Thymus (tissue), 11 donors: ENCODE data around the gene TBC1D13. TPM values are rescaled to one million over a fixed set of nuclear protein-coding genes. Genes with fewer than 3 reads are reported as not detected.

Experiments
- DNase-seq, 9 donors: peaks; one replicate each; pipeline ENCODE4 v3.0.0-alpha.2; 2013; ENCODE audit warnings: low spot score in 9 of 9, low read depth in 6 of 9, missing footprints in 1 of 9
- H3K27ac ChIP-seq, 2 donors: one replicate each; pipeline ENCODE4 v1.5.1; 2013; ENCODE audit warnings: control low read depth in 1 of 2, low read depth in 1 of 2, low read length in 1 of 2, mild to moderate bottlenecking in 1 of 2, moderate library complexity in 1 of 2
- H3K27me3 ChIP-seq, 2 donors: one replicate each; pipeline ENCODE4 v1.5.1; 2013; ENCODE audit warnings: low read length in 1 of 2; ENCODE audit not compliant: control insufficient read depth in 2 of 2, insufficient read depth in 1 of 2
- H3K36me3 ChIP-seq, 2 donors: one replicate each; pipeline ENCODE4 v1.5.1; 2013; ENCODE audit warnings: low read length in 1 of 2, mild to moderate bottlenecking in 1 of 2, moderate library complexity in 1 of 2; ENCODE audit not compliant: control insufficient read depth in 2 of 2, insufficient read depth in 2 of 2
- H3K4me1 ChIP-seq, 2 donors: one replicate each; pipeline ENCODE4 v1.5.1; 2013; ENCODE audit warnings: low read length in 2 of 2; ENCODE audit not compliant: control insufficient read depth in 2 of 2, insufficient read depth in 2 of 2
- H3K4me3 ChIP-seq, 2 donors: one replicate each; pipeline ENCODE4 v1.5.1; 2013; ENCODE audit warnings: low read length in 2 of 2, control low read depth in 1 of 2, mild to moderate bottlenecking in 1 of 2
- H3K9me3 ChIP-seq, 2 donors: one replicate each; pipeline ENCODE4 v1.5.1; 2013; ENCODE audit warnings: low read length in 1 of 2, mild to moderate bottlenecking in 1 of 2; ENCODE audit not compliant: control insufficient read depth in 2 of 2, insufficient read depth in 1 of 2
- WGBS: extraction: QIAGEN DNeasy Blood & Tissue Kit; methylation state at CpG from one replicate; pipeline ENCODE4 v1.1.7; 2013; 5-methylcytosine and 5-hydroxymethylcytosine counted together
- polyA plus RNA-seq: library from polyadenylated mRNA; stranded (reverse); fragments of 200-250 nt; gene quantifications from one replicate; pipeline ENCODE4 v1.2.3, GENCODE V29; 2013
- total RNA-seq: library from RNA; stranded (reverse); fragments of 120-200 nt; gene quantifications from one replicate; pipeline ENCODE4 v1.2.4, GENCODE V29; 2013
- donor health status: healthy.

Gene TBC1D13
- total and polyA plus RNA-seq, 2 donors = 5.0 to 19.4 TPM

DNA sequence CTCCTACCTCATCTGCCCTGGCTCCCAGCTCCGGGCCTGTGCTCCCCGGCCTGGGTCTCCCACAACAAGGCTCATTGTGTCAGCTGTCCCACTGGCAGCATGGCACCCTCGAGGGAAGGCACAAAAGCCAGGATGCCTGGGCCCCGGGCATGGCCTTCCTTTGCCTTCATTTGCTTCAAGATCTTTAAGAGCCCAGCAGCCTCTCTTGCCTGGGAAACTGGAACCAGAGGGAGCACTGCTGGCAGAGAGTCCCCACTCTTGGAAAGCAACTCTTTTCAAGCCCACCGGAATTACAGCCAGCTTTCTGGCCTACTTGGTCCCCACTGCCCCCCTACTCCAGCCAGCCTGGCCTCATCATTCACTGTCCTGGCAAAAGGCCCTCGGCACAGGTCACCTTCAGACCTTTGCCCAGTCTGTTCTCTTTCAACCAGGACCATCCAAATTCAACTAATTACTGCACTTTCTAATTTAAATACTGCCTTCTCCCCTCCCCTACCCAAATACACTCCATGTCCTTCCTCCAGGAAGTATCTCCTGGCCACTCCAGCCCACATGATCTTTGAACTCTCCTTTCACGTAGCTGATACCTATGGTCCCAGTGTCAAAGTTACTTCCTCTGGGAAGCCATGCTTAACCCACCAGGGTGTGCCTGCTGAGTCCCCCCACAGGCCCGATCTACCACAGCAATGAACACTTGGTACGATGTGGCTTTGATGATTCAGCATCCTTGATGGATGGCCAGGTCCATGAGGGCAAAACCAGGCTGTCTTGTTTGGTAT is 24.2 kb upstream of the TBC1D13 start:
- DNase-seq = no peak
- 91% methylated on average over 9 of the region's 9 CpGs for WGBS
- Histone ChIP-seq H3K9me3 (no peaks in the 10 kb centered on the region), H3K4me1 (peaks cover 0 to 5% of the 10 kb centered on the region in 2 donors), H3K27ac (no peak overlapping the region), H3K27me3 (no peaks in the 10 kb centered on the region), H3K36me3 (peaks cover 15 to 18% of the 10 kb centered on the region in 2 donors), H3K4me3 (no peak overlapping the region)

GRCh38 chr9:128764361-128764760 is 22.7 kb upstream of the TBC1D13 start:
- 88% methylated on average over 6 of the region's 6 CpGs for WGBS
- Histone ChIP-seq H3K36me3 (peaks cover 18 to 19% of the 10 kb centered on the region in 2 donors), H3K27ac (no peak overlapping the region), H3K4me3 (no peak overlapping the region), H3K4me1 (peaks cover 0 to 5% of the 10 kb centered on the region in 2 donors), H3K9me3 (no peaks in the 10 kb centered on the region), H3K27me3 (no peaks in the 10 kb centered on the region)
- peak in 1 of 9 donors; percentile 19 for DNase-seq

- peaks cover 18 to 19% of the 10 kb centered on the region in 2 donors for H3K36me3 ChIP-seq
- peaks cover 4 to 8% of the 10 kb centered on the region in 2 donors for H3K4me1 ChIP-seq
- H3K4me3 ChIP-seq = no peak overlapping the region
- 93% methylated on average over 3 of the region's 3 CpGs for WGBS
- H3K27me3 ChIP-seq = no peaks in the 10 kb centered on the region
- H3K27ac ChIP-seq = no peak overlapping the region
- DNase-seq = no peak
- H3K9me3 ChIP-seq = no peaks in the 10 kb centered on the region
These were observed 21.6 kb upstream of the TBC1D13 start for GRCh38 chr9:128765499-128765898.

- no peak overlapping the region for H3K4me3 ChIP-seq
- 99% methylated on average over 6 of the region's 6 CpGs for WGBS
- H3K4me1 ChIP-seq = peaks cover 11 to 20% of the 10 kb centered on the region in 2 donors
- H3K9me3 ChIP-seq = no peaks in the 10 kb centered on the region
- H3K36me3 ChIP-seq = peaks cover 14 to 18% of the 10 kb centered on the region in 2 donors
- no peaks in the 10 kb centered on the region for H3K27me3 ChIP-seq
- no peak for DNase-seq
- no peak overlapping the region for H3K27ac ChIP-seq
These were observed 18.4 kb upstream of the TBC1D13 start for GRCh38 chr9:128768606-128769005.

DNA sequence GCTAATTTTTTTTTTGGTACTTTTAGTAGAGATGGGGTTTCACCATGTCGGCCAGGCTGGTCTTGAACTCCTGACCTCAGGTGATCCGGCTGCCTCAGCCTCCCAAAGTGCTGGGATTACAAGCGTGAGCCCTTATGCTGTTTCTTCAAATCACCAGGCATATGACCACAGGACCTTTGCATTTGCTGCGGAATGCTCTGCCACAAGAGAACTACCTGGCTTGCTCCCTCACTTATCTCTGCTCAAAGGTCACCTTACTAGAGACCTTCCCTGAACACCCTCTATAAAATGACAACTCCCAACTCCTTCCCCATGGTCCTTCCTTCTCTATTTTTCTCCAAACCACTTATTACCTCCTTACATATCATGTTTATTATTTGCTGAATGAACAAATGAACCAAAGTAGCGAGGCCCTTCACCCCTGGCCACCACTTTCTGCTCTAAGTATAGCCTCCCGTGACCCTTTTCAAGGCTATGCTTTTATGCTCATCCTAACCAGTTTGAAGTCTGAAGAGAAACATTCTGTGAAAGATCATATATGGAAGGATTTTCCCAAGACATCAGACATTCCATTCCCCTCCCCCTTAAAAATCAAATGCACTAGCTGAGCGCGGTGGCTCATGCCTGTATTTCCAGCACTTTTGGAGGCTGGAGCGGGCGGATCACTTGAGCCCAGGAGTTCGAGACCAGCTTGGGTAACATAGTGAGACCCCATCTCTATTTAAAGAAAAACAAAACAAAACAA is 16.6 kb upstream of the TBC1D13 start:
- H3K4me3 ChIP-seq = peak overlapping the region; percentile 72 to 77
- H3K27ac ChIP-seq = peak overlapping the region; percentile 81 to 95
- peaks cover 9 to 10% of the 10 kb centered on the region in 2 donors for H3K36me3 ChIP-seq
- H3K9me3 ChIP-seq = peaks cover 0 to 2% of the 10 kb centered on the region in 2 donors
- DNase-seq = no peak
- H3K27me3 ChIP-seq = no peaks in the 10 kb centered on the region
- peaks cover 11 to 18% of the 10 kb centered on the region in 2 donors for H3K4me1 ChIP-seq
- WGBS = 91% methylated on average over 11 of the region's 11 CpGs

GRCh38 chr9:128771094-128771721 is 15.8 kb upstream of the TBC1D13 start:
- Histone ChIP-seq H3K4me1 (peaks cover 11 to 15% of the 10 kb centered on the region in 2 donors), H3K4me3 (peak overlapping the region; percentile 72 to 77), H3K36me3 (peaks cover 6 to 8% of the 10 kb centered on the region in 2 donors), H3K27me3 (no peaks in the 10 kb centered on the region), H3K9me3 (peaks cover 0 to 9% of the 10 kb centered on the region in 2 donors), H3K27ac (peak overlapping the region; percentile 81 to 95)
- peak in 4 of 9 donors; percentile 12 to 53 (median 30) for DNase-seq
- WGBS = 1% methylated on average over 28 of the region's 28 CpGs

DNA sequence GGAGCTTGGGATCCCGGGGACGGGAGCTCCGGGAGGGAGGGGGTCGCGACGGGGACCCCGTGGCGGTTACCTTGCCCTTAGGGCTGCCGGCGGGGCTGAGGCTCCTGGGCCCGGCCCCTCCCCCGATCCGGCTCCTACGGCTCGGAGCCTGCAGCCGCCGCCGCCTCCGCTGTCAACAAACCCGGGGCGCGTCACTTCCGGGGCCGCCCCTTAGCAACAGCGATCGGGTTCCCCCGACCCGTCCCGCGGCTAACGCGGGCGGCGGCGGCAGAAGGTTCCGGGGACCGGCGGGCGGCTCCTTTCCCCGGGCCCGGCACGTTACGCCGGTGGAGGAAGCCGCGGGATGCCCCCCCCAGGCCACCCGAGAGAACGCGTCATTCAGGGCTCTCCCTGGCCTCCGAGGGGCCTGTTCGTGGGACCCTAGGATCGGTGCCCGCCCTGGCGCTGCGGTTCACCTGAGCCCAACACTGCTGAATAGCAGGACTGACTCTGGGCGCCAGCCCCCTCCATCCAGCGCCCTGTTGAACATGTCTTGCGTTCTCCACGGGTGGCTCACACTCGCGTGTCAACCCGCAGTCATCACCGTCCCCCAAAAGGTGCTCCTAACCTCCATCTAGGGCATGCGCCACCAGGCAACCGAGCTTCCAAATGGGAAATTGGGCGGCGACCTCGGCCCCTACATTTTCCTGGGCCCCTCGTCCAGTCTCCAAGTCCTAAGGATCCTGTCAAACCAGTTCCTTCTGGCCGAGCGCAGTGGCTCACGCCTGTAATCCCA is 15.1 kb upstream of the TBC1D13 start, which contains the start of gene ZER1:
TSS of gene ZER1 (minus strand) at position 183 of the 775 bp plus-strand sequence. CDS start 16,362 bp downstream, outside the sequence.
- peaks cover 11 to 15% of the 10 kb centered on the region in 2 donors for H3K4me1 ChIP-seq
- H3K27ac ChIP-seq = peak within 1 kb of the TSS; percentile 85 to 95
- WGBS = 2% methylated on average over 72 of the region's 72 CpGs
- H3K4me3 ChIP-seq = peak within 1 kb of the TSS; percentile 72 to 77
- H3K36me3 ChIP-seq = peaks cover 6 to 8% of the 10 kb centered on the region in 2 donors
- H3K9me3 ChIP-seq = peaks cover 0 to 11% of the 10 kb centered on the region in 2 donors
- DNase-seq = peak; percentile 46 to 96 (median 91)
- no peaks in the 10 kb centered on the region for H3K27me3 ChIP-seq

- Histone ChIP-seq H3K27me3 (no peaks in the 10 kb centered on the region), H3K9me3 (peaks cover 0 to 11% of the 10 kb centered on the region in 2 donors), H3K27ac (no peak overlapping the region), H3K4me3 (no peak overlapping the region), H3K36me3 (peaks cover 0 to 1% of the 10 kb centered on the region in 2 donors), H3K4me1 (peaks cover 11 to 15% of the 10 kb centered on the region in 2 donors)
- 98% methylated on average over 5 of the region's 5 CpGs for WGBS
- no peak for DNase-seq
These were observed 14.0 kb upstream of the TBC1D13 start for GRCh38 chr9:128773049-128773448.
